ENCODE measurements around the gene DTD1. TPM values are rescaled to one million over a fixed set of nuclear protein-coding genes. Genes with fewer than 3 reads are reported as not detected.

DTD1 gene
- total RNA-seq, 1 donor from 2014 or later = 29.8 TPM

DNA sequence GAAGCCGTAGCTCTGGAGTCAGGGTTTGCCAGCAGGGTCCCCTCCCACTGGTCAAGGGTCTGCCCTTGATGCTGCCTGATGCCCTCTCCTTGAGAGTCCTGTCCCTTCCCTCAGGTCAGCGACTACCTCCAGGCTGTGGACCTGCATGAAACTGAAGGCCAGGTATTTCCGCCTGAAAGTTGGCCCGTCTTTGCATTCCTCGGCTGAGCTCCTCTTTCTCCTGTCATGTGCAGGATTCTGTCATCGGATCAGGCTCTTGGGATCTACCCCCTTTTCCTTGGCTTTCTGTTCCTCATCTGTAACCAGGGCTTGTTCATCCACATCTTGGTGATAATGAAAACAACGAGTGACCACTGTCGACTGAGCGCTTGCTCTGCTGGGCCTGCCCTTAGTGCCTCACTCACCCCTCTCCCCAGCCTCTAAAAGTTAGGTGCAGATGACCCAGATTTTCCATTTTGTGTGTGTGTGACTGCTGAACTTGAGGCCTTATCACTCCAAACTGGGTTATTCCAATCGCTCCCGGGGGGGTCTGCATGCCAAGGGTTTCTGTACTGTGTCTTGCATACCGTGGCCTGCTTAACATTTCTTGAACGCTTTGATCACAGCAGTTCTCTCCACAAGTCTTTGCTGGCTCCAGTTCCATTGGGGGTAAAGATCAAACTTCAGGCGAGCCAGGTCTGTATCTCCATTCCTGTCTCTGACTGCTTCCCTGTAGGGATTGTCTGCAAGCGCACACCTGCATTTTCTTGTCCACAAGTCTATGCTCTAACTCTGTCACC, 81.6 kb downstream of the DTD1 start:
- Mint-ChIP-seq H3K4me3 (no peak overlapping the region), H3K4me1 (ENCODE audit: unreplicated experiment) (peaks cover 38% of the 10 kb centered on the region), H3K36me3 (no peaks in the 10 kb centered on the region), H3K9me3 (no peaks in the 10 kb centered on the region), H3K27ac (peak overlapping the region; percentile 21), H3K27me3 (no peaks in the 10 kb centered on the region)
- DNase-seq (ENCODE audit: extremely low spot score, unreplicated experiment) = no peak
- TF ChIP-seq, protein P1, sequence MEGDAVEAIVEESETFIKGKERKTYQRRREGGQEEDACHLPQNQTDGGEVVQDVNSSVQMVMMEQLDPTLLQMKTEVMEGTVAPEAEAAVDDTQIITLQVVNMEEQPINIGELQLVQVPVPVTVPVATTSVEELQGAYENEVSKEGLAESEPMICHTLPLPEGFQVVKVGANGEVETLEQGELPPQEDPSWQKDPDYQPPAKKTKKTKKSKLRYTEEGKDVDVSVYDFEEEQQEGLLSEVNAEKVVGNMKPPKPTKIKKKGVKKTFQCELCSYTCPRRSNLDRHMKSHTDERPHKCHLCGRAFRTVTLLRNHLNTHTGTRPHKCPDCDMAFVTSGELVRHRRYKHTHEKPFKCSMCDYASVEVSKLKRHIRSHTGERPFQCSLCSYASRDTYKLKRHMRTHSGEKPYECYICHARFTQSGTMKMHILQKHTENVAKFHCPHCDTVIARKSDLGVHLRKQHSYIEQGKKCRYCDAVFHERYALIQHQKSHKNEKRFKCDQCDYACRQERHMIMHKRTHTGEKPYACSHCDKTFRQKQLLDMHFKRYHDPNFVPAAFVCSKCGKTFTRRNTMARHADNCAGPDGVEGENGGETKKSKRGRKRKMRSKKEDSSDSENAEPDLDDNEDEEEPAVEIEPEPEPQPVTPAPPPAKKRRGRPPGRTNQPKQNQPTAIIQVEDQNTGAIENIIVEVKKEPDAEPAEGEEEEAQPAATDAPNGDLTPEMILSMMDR (conservative IDR thresholded peaks at IDR 0.05) = no peak

DNA sequence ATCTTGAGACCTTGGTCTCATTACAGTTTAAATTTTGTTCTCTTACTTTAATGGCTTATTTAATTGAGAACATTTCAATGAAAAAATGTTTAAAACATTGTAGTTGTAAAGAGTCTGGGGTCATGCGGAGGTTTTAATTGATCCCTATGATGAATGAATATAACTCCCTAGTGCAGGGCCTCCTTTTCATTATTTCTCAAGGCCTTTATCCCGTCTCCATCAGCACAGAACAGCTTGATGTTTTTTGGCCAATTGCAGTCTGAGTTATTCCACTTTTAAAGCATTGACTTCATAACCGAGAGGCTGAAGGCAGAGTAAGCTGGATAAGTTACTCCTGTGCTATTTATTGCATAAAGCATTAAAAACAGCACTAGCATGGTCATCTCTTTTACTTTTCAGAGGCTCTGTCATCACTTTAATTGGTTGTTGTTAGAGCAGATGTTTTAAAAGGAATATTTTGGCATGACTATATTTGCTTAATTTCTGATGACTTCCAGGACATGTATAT, 83.4 kb downstream of the DTD1 start:
- H3K4me1 Mint-ChIP-seq (ENCODE audit: unreplicated experiment) = peaks cover 40% of the 10 kb centered on the region
- H3K4me3 Mint-ChIP-seq = no peak overlapping the region
- no peaks in the 10 kb centered on the region for H3K9me3 Mint-ChIP-seq
- H3K27ac Mint-ChIP-seq = no peak overlapping the region
- DNase-seq (ENCODE audit: extremely low spot score, unreplicated experiment) = no peak
- TF ChIP-seq, protein P1 (conservative IDR thresholded peaks at IDR 0.05) = no peak
- H3K27me3 Mint-ChIP-seq = no peaks in the 10 kb centered on the region
- H3K36me3 Mint-ChIP-seq = no peaks in the 10 kb centered on the region

DNA sequence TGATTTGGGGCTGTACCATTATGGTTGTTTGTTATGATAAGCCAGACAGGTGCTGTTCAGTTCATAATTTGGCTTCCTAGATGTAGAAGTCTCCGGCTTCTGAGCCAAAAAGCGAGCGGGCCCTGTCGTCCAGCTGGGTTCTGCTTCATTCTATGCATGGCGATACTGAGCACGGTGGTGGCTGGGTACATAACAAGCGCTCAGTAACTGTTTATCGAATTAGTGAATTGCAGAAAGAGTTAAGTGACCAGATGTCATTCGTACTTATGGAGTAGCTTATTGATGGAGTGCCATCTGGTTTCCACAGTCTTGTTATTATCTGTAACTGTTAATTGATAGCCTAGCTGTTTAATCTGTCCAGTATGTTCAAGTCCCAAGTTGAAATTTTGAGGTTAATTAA, 85.0 kb downstream of the DTD1 start:
- no peaks in the 10 kb centered on the region for H3K27me3 Mint-ChIP-seq

DNA sequence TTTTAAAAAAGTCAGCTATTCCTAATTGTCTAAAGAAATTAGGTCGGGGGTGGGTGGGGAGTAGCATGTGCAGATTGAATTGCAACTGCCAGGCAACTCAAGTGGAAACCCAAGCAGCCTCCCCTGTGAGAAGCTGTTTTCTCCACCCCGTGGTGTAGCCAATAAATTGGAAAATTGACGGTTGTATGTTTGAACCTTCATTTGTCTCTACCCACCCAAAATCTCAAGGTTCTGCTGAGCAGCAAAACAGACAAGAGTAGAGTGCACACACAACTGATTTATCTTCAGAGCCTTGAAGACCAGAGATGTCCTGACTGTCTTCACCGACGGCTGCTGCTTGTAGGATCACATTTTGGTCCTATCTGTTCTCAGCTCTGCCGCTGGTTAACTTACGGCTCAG, 88.5 kb downstream of the DTD1 start:
- Mint-ChIP-seq H3K4me3 (no peak overlapping the region), H3K9me3 (no peaks in the 10 kb centered on the region), H3K4me1 (ENCODE audit: unreplicated experiment) (peaks cover 40% of the 10 kb centered on the region), H3K27me3 (no peaks in the 10 kb centered on the region), H3K27ac (peak overlapping the region; percentile 87), H3K36me3 (no peaks in the 10 kb centered on the region)
- no peak for DNase-seq (ENCODE audit: extremely low spot score, unreplicated experiment)
- TF ChIP-seq, protein P1 (conservative IDR thresholded peaks at IDR 0.05) = no peak

More for the DNA sequence above, 85.0 kb downstream of the DTD1 start:
- no peak for DNase-seq (ENCODE audit: extremely low spot score, unreplicated experiment)
- Mint-ChIP-seq H3K4me3 (no peak overlapping the region), H3K9me3 (no peaks in the 10 kb centered on the region), H3K4me1 (ENCODE audit: unreplicated experiment) (peaks cover 43% of the 10 kb centered on the region), H3K27ac (no peak overlapping the region), H3K36me3 (no peaks in the 10 kb centered on the region)
- TF ChIP-seq, protein P1 (conservative IDR thresholded peaks at IDR 0.05) = no peak

DNA sequence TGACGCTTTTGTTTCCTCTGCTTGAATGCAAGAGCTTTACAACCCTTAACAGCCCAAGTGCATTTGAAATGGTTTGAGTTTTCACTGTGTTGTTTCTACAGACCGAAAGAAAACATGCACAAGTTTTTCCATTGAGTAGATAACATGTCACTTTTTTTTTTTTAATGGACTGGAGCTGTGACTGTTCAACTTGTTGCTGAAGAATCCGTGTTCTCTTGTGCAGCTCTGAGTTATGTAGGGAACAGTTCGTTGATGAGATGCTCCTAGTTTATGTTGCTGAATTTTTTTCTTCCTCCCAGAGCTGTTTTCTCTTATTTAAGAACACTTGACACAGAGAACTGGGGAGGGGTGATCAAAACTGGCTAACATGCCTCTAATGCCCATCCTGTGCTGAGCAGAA, 89.3 kb downstream of the DTD1 start:
- no peaks in the 10 kb centered on the region for H3K9me3 Mint-ChIP-seq
- no peaks in the 10 kb centered on the region for H3K27me3 Mint-ChIP-seq
- peak overlapping the region; percentile 87 for H3K27ac Mint-ChIP-seq
- no peaks in the 10 kb centered on the region for H3K36me3 Mint-ChIP-seq
- H3K4me3 Mint-ChIP-seq = no peak overlapping the region
- H3K4me1 Mint-ChIP-seq (ENCODE audit: unreplicated experiment) = peaks cover 38% of the 10 kb centered on the region
- TF ChIP-seq, protein P1 (conservative IDR thresholded peaks at IDR 0.05) = no peak
- DNase-seq (ENCODE audit: extremely low spot score, unreplicated experiment) = no peak

Measured in type B pancreatic cell (in vitro differentiated cells).